ENCODE data around the gene INPP4B.

Gene INPP4B

GRCh38 chr4:142309772-142310171, 536.3 kb downstream of the INPP4B start:
- no peak for DNase-seq (ENCODE audit: low read depth in 2 of 2)

GRCh38 chr4:142307857-142308256, 538.2 kb downstream of the INPP4B start:
- no peak for DNase-seq (ENCODE audit: low read depth in 2 of 2)

DNA sequence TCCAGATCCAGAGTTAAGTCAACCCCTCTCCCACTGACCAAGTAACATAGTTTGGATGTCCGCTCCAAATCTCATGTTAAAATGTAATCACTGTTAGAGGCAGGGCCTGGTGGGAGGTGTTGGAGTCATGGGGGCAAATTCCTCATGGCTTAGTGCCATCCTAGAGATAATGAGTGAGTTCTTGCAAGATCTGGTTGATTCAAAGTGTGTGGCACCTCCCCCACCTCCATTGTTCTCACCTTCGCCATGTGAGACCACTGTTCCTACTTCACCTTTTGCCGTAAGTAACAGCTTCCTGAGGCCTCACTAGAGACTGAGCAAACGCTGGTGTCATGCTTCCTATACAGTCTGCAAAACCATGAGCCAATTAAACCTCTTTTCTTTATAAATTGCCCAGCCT, 548.8 kb downstream of the INPP4B start:
- DNase-seq (ENCODE audit: low read depth in 2 of 2): no peak

DNA sequence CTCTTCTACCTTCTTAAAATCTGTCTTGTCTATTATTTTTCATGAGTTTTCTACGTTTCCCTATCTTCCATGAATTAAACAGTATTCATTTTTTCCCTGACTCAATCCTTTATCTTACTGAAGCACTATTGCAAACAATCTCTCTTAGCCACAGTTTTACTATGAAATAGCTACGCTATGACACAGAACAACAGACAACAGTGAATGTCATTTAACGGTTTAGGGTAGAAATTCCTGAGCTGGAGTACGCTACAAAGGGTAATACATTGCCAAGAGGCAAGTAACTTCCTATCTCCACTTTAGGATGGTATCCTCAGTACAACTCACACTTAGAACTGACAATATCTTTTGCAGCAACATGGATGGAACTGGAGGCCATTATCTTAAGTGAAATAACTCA, 552.6 kb downstream of the INPP4B start:
- DNase-seq (ENCODE audit: low read depth in 2 of 2): no peak

GRCh38 chr4:142292231-142292630, 553.9 kb downstream of the INPP4B start:
- DNase-seq (ENCODE audit: low read depth in 2 of 2): no peak

- DNase-seq (ENCODE audit: low read depth in 2 of 2): no peak
These were observed 554.6 kb downstream of the INPP4B start for GRCh38 chr4:142291299-142292050.

- DNase-seq (ENCODE audit: low read depth in 2 of 2): no peak
These were observed 558.7 kb downstream of the INPP4B start for GRCh38 chr4:142287371-142287770.

- DNase-seq (ENCODE audit: low read depth in 2 of 2): no peak
These were observed 560.9 kb downstream of the INPP4B start for GRCh38 chr4:142285222-142285583.

DNA sequence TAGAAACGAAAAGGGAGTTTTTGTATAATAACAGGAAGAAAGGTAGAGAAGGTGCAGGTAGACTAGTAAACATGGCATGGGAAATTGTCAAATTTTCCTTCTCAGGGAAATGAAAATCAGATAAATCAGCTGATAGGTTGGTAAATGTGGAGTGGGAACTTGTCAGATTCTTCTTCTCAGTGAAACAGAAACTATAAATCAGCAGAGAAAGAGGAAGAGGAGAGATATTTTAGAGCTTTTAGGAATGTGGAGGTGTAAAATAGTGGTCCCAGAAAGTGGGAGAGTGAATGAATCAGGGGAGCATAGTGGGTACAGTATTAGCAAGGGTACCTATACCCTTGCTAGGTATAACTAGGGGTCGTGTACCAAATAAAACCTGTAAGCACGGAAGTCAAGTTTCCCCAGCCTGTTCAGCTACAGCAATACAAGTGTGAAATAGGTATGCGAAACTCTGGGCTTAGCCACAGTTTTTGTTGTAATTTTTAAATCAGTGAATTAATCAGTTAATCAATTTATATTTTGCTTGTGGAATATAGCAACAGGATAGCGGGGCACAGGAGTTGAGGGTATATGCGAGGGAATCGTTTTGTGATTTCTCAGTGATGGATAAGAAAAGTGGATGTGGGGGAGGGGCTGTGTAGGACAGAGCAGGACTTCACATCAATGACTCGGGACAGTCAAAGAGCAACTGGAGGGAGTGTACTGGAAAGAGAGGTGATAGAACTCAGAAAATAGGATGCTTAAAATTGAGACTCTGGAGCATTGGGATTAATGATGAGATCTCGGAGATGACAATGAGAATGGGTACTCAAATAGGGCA, 561.5 kb downstream of the INPP4B start:
- no peak for DNase-seq (ENCODE audit: low read depth in 2 of 2)

DNA sequence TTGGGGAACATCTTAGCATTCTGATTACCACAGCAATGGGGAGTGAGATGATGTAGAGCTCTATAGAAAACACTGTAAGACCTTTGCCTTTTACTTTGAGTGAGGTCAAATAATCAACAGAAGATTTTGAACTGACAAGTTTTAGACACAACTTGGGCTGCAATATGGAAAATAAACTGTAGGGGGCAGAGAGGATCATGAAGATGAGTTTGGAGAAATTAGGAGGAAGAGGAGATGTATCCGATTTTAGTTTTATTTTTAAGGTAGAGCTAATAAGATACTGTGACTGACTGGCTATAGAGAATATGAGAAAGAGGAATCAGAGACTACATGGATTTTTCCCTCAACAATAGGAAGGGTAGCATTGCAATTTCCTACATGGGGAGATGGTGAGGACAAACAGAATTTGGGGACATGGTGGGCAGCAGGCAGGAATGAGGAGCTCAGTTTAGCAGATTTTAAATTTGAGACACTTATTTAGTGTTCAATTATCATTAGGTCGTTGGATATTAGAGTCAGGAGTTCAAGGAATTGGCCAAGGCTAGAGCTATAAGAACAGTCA, 563.1 kb downstream of the INPP4B start:
- DNase-seq (ENCODE audit: low read depth in 2 of 2): peak in 1 of 2 donors; percentile 43

DNA sequence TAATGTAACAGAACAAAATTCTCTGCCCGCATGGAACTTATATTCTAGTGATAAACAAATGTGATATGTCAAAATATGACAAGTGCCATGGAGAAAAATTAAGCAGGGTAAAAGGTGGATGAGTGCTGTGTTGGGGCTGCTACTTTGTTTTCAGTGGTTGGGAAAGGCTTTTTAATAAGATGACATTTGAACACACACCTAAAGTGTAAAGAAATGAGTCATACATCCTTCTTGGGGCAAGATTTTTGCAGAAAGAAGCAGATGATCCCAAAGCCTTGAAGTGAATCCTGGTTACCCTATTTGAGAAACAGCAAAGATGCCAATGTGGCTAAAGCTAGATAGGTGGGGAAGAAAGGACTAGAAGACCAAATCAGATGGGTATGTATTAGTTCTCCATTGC, 564.1 kb downstream of the INPP4B start:
- no peak for DNase-seq (ENCODE audit: low read depth in 2 of 2)

- DNase-seq (ENCODE audit: low read depth in 2 of 2): no peak
These were observed 567.4 kb downstream of the INPP4B start for GRCh38 chr4:142278663-142279062.

GRCh38 chr4:142278171-142278570, 567.9 kb downstream of the INPP4B start:
- no peak for DNase-seq (ENCODE audit: low read depth in 2 of 2)

DNA sequence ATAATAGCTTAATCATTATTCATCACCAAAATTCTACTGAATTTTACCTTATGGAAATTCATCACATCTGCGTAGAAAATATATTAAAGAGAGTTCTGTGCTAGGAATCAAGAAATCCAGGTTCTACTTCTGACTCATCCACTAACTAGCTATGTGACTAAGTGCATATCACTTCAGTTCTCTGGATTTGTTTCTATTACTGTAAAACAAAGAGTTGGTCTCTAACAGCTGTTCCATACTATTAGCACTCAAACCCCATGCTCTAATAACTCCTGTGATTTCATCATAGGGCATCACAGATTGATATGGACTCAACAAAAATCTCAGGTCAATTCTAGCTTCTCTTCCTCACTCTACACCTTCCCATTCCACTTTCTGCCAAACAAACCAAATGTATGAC, 572.0 kb downstream of the INPP4B start:
- no peak for DNase-seq (ENCODE audit: low read depth in 2 of 2)

DNA sequence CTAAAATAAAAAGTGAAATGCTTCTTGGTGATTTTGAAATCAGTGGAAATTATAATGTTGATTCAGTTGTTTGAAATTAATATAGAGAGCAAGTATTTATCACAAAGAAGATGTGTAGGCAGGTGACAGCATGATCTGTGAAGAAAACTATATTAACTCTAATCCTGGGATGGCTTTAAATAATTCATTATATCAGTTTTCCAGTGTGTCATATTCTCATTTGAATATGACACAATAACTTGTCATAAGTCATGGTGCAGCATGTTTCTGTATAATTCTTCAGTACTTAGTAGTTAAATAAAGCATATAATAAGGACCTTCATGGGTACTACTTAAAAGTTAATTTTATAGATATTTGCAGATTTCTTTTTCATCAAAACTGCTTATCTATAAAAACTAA, 573.6 kb downstream of the INPP4B start:
- no peak for DNase-seq (ENCODE audit: low read depth in 2 of 2)

DNA sequence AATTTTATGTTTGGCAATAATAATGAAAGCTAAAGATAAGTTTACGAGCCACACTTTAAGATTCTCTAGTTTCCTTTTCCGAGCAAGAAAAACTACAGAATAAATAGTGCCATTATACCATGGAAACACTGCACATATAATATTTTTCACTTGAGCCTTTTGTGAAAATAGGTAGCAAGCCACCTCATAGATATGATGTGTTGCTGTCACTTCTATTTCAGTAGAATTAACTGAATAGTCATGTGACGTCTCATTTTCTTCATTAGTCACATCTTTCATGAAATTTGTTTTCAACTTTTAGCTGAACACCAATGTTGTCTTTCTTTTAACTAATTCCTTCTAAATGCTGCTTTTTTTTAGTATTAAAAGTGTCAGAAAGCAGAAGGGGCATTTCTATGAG, 574.3 kb downstream of the INPP4B start:
- DNase-seq (ENCODE audit: low read depth in 2 of 2): no peak

GRCh38 chr4:142267101-142267500, 579.0 kb downstream of the INPP4B start:
- no peak for DNase-seq (ENCODE audit: low read depth in 2 of 2)

GRCh38 chr4:142265946-142266345, 580.2 kb downstream of the INPP4B start:
- no peak for DNase-seq (ENCODE audit: low read depth in 2 of 2)

GRCh38 chr4:142265536-142265935, 580.6 kb downstream of the INPP4B start:
- DNase-seq (ENCODE audit: low read depth in 2 of 2): no peak

GRCh38 chr4:142264961-142265360, 581.1 kb downstream of the INPP4B start:
- DNase-seq (ENCODE audit: low read depth in 2 of 2): no peak

DNA sequence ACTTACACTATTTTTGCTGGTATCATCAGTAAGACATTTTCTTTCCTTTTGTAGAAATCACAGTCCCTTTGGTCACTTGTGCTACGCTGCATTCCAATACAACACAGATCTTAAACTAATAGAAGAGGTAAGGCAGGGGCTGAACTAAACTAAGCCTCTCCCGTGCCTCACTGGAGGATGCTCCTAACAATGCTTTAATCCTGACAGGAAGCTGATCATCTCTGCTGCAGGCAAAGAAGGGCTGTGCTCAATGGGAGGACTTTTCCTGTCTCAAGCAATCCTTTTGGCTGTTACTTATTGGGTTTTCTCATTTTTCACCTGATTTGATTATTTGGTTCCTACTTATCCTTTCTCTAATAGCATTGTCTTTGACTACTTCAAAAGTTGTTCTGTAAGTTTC, 583.1 kb downstream of the INPP4B start:
- no peak for DNase-seq (ENCODE audit: low read depth in 2 of 2)

DNA sequence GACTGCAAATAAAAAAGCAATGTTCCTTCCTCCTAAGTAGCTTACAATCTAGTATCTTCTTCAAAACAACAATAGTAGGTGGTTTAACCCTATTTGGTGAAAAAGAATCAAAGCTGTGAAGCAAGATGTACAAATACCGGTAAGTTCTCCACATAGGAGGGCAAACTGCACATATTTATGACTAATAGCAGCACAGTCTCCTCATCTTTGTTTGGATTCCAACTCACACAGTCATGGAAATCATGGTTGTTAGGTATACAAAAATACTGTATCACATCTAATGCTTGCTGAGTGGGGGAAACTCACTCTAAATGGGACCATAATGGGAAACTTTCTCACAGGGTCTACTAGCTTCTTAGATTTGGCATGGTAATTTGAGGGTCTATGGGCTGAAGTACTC, 597.2 kb downstream of the INPP4B start:
- DNase-seq (ENCODE audit: low read depth in 2 of 2): no peak

DNA sequence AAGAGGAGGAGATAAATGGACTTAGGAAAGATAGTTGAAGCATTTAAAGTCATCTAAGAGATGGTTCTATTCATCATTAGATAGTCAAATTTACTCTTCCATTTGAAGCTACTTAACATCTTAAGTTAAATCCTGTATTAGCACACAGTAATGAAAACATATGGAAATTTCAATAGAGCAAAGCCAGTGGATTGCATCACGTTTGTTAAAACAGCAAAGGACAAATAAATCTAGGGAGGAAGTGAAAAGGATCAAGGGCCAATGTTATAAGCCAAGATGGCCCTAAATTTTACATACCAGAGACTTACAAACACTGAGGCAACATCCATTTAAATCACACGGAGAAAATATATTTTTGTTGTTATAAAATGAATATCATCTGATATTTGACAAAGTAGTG, 602.8 kb downstream of the INPP4B start:
- DNase-seq (ENCODE audit: low read depth in 2 of 2): no peak

All from activated CD4-positive, alpha-beta T cell treated with anti-CD3 and anti-CD28 coated beads for 24 hours (primary cell).